Measurements from ENCODE around the gene EYS. TPM values are rescaled to one million over a fixed set of nuclear protein-coding genes. Genes with fewer than 3 reads are reported as not detected.
"Not testable (repeated sequence)": the region's sequence is repeated elsewhere in the genome, so short reads cannot be mapped to it uniquely, and the experiment has no call there.

The EYS gene
- total RNA-seq, 1 donor from 2014 or later = 0.06 TPM

DNA sequence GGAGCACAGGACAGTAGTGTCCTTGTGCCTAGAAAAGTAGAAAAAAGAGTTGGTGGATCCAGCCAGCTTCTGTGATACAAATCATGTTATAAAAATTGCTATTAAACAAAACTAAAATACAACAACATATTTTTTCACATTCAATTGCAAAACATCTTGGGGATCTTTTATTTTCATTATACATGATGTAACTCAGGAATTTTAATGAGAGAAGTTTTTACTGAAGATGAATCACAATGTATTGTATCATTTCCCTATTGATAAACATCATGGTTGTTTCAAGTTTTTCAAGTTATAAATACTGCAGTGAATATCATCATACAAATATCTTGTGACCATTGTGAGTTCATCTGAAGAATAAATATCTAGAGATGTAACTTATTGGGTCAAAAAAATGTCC lies 1463.4 kb downstream of the EYS start:
- H3K4me3 ChIP-seq (ENCODE audit: low read depth, low read length) = no peak overlapping the region
- TF ChIP-seq, protein P1, sequence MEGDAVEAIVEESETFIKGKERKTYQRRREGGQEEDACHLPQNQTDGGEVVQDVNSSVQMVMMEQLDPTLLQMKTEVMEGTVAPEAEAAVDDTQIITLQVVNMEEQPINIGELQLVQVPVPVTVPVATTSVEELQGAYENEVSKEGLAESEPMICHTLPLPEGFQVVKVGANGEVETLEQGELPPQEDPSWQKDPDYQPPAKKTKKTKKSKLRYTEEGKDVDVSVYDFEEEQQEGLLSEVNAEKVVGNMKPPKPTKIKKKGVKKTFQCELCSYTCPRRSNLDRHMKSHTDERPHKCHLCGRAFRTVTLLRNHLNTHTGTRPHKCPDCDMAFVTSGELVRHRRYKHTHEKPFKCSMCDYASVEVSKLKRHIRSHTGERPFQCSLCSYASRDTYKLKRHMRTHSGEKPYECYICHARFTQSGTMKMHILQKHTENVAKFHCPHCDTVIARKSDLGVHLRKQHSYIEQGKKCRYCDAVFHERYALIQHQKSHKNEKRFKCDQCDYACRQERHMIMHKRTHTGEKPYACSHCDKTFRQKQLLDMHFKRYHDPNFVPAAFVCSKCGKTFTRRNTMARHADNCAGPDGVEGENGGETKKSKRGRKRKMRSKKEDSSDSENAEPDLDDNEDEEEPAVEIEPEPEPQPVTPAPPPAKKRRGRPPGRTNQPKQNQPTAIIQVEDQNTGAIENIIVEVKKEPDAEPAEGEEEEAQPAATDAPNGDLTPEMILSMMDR (conservative IDR thresholded peaks at IDR 0.05; ENCODE audit: low read depth, low read length) = no peak
- DNase-seq (ENCODE audit: low read depth) = no peak

DNA sequence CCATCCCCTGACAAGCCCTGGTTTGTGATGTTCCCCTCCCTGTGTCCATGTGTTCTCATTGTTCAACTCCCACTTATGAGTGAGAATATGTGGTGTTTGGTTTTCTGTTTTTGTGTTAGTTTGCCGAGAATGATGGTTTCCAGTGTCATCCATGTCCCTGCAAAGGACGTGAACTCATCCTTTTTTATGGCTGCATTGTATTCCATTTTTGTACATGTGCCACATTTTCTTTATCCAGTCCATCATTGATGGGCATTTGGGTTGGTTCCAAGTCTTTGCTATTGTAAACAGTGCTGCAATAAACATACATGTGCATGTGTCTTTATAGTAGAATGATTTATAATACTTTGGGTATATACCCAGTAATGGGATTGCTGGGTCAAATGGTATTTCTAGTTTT lies 1468.1 kb downstream of the EYS start:
- not testable (repeated sequence) for DNase-seq (ENCODE audit: low read depth); H3K4me3 ChIP-seq (ENCODE audit: low read depth, low read length)

DNA sequence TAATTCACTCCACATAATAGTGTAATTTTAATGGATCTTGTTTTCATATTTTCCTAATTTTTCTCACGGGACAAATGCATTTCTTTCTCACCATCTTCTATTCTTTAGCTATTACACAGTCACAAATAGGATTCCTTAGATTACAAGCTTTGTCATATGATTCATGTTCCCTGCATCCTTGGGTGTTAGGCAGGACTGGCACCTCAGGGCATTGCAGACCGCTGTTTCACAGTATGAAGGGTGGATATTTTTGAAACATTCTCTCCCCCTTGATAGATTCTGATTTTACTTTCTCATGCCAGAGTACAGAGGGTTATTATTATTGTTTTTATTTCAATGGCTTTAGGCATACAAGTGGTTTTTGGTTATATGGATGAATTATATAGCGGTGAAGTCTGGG lies 1469.0 kb downstream of the EYS start:
- TF ChIP-seq, protein P1 (conservative IDR thresholded peaks at IDR 0.05; ENCODE audit: low read depth, low read length) = no peak

DNA sequence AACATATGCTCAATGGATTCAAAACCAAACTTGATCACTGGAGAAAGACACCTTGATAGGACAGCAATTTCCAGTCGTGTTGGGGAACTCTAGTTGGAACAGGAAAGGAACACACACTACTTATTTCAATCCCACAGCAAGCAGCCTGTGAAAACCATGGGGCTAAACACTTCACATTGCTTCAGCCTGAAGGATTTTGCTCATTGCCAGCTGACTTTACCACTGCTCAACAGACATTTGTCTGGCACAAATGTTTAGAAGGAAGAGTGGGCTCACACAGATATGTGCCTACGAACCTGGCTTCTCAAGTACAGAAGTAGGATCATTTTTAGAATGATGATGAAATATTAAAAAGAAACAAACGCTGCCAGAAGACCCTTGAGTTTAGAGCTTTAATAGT lies 1473.3 kb downstream of the EYS start:
- H3K4me3 ChIP-seq (ENCODE audit: low read depth, low read length) = no peak overlapping the region
- TF ChIP-seq, protein P1 (conservative IDR thresholded peaks at IDR 0.05; ENCODE audit: low read depth, low read length) = no peak
- DNase-seq (ENCODE audit: low read depth) = no peak

More for the DNA sequence above, 1469.0 kb downstream of the EYS start:
- no peak overlapping the region for H3K4me3 ChIP-seq (ENCODE audit: low read depth, low read length)
- no peak for DNase-seq (ENCODE audit: low read depth)

DNA sequence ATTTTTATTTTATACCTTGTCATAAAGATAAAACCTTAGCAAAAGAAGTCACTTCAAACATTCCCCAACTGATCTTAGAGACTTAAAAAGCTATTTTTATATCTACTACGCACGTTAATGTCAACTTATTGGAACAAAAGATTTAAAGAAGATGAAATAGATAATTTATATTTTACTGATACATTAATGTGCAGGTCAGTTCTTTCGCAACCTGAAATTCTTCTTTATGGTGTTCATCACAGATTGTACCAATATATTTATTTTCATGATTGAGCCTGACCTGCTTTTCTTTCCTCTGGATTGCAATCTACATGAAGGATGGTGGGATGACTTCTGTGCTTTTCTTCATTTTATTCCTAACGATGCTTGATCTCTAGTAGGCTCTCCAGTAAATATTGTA lies 1475.1 kb downstream of the EYS start:
- DNase-seq (ENCODE audit: low read depth) = no peak
- TF ChIP-seq, protein P1 (conservative IDR thresholded peaks at IDR 0.05; ENCODE audit: low read depth, low read length) = no peak
- H3K4me3 ChIP-seq (ENCODE audit: low read depth, low read length) = no peak overlapping the region

DNA sequence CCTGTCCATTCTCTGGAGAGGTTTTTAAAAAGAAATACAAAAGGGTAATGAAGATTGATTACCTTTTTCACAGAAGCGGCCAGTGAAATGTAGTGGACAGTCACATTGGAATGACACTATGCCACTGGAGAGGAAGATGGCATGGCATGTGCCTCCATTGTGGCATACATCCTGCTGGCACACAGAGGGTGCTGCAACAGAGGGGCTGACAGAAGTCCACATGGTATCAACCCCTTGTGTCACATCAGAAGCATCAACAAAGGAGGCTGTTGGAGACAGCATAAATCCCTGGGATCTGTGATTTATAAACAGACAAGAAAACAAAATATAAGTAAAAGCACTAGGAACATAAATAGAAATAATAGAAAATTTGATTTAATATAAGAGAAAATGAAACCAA lies 1476.5 kb downstream of the EYS start:
- no peak for DNase-seq (ENCODE audit: low read depth)
- no peak overlapping the region for H3K4me3 ChIP-seq (ENCODE audit: low read depth, low read length)
- TF ChIP-seq, protein P1 (conservative IDR thresholded peaks at IDR 0.05; ENCODE audit: low read depth, low read length) = no peak

DNA sequence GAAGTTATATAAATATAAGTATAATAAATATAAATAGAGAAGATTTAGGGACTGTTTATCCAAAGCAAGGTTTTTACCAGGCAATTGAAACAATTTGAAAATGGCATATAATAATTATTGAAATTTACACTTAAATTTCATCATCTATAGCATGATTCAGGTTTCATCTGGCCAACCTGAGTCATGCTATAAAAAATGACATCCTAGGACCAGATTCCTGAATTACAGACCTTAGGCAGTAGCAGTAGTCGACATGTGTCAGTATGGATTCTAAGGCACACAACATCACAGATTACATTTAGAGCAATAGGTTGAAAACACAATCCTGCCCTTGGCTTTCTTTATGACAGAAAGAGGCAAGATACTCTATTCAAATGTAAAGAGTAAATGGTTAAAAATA lies 1479.2 kb downstream of the EYS start:
- TF ChIP-seq, protein P1 (conservative IDR thresholded peaks at IDR 0.05; ENCODE audit: low read depth, low read length) = no peak
- no peak for DNase-seq (ENCODE audit: low read depth)
- H3K4me3 ChIP-seq (ENCODE audit: low read depth, low read length) = no peak overlapping the region

DNA sequence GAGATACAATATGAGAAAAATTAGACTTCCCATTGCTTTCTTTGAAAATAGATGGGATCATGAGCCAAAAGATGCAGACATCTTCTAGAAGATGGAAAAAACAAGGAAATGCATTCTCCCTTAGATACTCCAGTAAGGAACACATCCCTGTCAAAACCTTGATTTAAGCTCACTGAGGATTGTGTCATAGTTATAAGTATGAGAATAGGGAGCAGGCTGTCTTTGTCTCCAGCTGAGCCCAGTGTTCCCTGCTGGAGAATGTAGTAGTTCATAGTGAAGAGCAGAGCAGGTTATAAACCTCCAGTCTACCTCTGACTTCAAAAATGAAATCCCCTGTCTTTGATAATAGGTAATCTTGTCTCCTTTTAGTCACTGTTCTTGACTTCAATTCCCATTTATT lies 1481.5 kb downstream of the EYS start:
- TF ChIP-seq, protein P1 (conservative IDR thresholded peaks at IDR 0.05; ENCODE audit: low read depth, low read length) = no peak
- H3K4me3 ChIP-seq (ENCODE audit: low read depth, low read length) = no peak overlapping the region
- no peak for DNase-seq (ENCODE audit: low read depth)

Measured in epithelial cell of proximal tubule (primary cell).